K562 (cell line): ENCODE measurements around the gene POLD2. TPM values are rescaled to one million over a fixed set of nuclear protein-coding genes. Genes with fewer than 3 reads are reported as not detected.
A peak's percentile ranks its signal among the peaks of the same experiment; 100 is the strongest.

Experiments
- ATAC-seq: fragments of 200-7000 bp; cut with Tn5 transposase; 3 replicates; pipeline ENCODE4 v1.9.1; 2020; ENCODE audit warnings: moderate library complexity
- BruUV-seq: library from RNA; stranded (reverse); fragments of 400-500 nt; replicated peaks from 2 replicates; lab custom pipeline; 2021; lab: Mats Ljungman, UMichigan
- CTCF ChIA-PET: fragments of 300-600 bp; formaldehyde crosslinking; extraction: SDS; loops from one replicate; lab custom pipeline; 2021; ENCODE audit warnings: low intra/inter-chr PET ratio; lab: Yijun Ruan, JAX
- POLR2A ChIA-PET: fragments of 300-600, 350-650 bp; sonication (Branson Sonifier 250); formaldehyde crosslinking; extraction: SDS; loops from one replicate; lab custom pipeline; 2021; ENCODE audit warnings: antibody characterized with exemption, inconsistent platforms; lab: Yijun Ruan, JAX
- DNase-seq, 4 experiments: peaks; one replicate each; pipeline versions ENCODE4 v3.0.0 to v3.0.0-alpha.2; 2011 to 2018; ENCODE audit warnings: low spot score in 3 of 4, mixed read lengths in 3 of 4; ENCODE audit errors: extremely low read depth in 1 of 4
- FAIRE-seq: peaks from 2 replicates; lab custom pipeline; 2011; peaks lifted over from hg19 to GRCh38; lab: Jason Lieb, UNC
- H2AFZ ChIP-seq: 2 replicates; pipeline ENCODE4 v1.6.0; 2011; ENCODE audit warnings: low read depth, low read length, control low read depth, inconsistent platforms
- H3K27ac ChIP-seq: fragments of 200-600 bp; 3 replicates; pipeline ENCODE4 v1.8.0; 2011; ENCODE audit warnings: low read depth, mild to moderate bottlenecking, control low read depth, inconsistent platforms, low read length, moderate library complexity, mixed read lengths; ENCODE audit errors: extremely low read depth
- H3K27me3 ChIP-seq, 2 experiments: fragments of 300-600 bp in 1 of 2; 2 replicates in 1 of 2; 3 replicates in 1 of 2; pipeline versions ENCODE4 v1.6.0 to v1.8.0; 2011; ENCODE audit warnings: inconsistent platforms in 2 of 2, low read length in 2 of 2, mild to moderate bottlenecking in 1 of 2, mixed read lengths in 1 of 2, moderate library complexity in 1 of 2; ENCODE audit not compliant: control insufficient read depth in 2 of 2, insufficient read depth in 2 of 2
- H3K36me3 ChIP-seq: fragments of 300-600 bp; 3 replicates; pipeline ENCODE4 v1.8.0; 2011; ENCODE audit warnings: mild to moderate bottlenecking, low read length, inconsistent platforms; ENCODE audit not compliant: control insufficient read depth, insufficient read depth
- H3K4me1 ChIP-seq, 2 experiments: fragments of 200-600 bp in 1 of 2; replicated peaks in 1 of 2; 2 replicates in 1 of 2; 3 replicates in 1 of 2; pipeline versions ENCODE4 v1.5.1 to v1.8.0; 2011; ENCODE audit warnings: inconsistent platforms in 2 of 2, low read length in 2 of 2, mild to moderate bottlenecking in 1 of 2, mixed read lengths in 1 of 2, moderate library complexity in 1 of 2; ENCODE audit not compliant: control insufficient read depth in 2 of 2, insufficient read depth in 2 of 2
- H3K4me2 ChIP-seq: 2 replicates; pipeline ENCODE4 v1.6.1; 2011; ENCODE audit warnings: low read length, control low read depth, inconsistent platforms, mixed read lengths; ENCODE audit not compliant: insufficient read depth
- H3K4me3 ChIP-seq: fragments of 200-600 bp; sonication (generic), shearing (Covaris generic); 2 replicates; pipeline ENCODE4 v1.5.1; 2016; ENCODE audit warnings: control low read depth, inconsistent platforms
- H3K79me2 ChIP-seq: fragments of 200-600 bp; 3 replicates; pipeline ENCODE4 v1.8.0; 2011; ENCODE audit warnings: low read length, inconsistent platforms; ENCODE audit not compliant: control insufficient read depth, insufficient read depth
- H3K9ac ChIP-seq, 2 experiments: 2 replicates each; pipeline versions ENCODE4 v1.6.0 to v1.6.1; 2011; ENCODE audit warnings: low read depth in 2 of 2, low read length in 2 of 2, control low read depth in 1 of 2, inconsistent platforms in 1 of 2, mild to moderate bottlenecking in 1 of 2, mixed read lengths in 1 of 2; ENCODE audit not compliant: insufficient read depth in 1 of 2
- H3K9me1 ChIP-seq: one replicate; pipeline ENCODE4 v1.6.0; 2011; ENCODE audit warnings: inconsistent platforms, mild to moderate bottlenecking, low read length, moderate library complexity; ENCODE audit not compliant: control insufficient read depth, insufficient read depth
- H3K9me3 ChIP-seq: replicated peaks from 2 replicates; pipeline ENCODE4 v1.5.1; 2011; ENCODE audit warnings: low read depth, low read length, inconsistent platforms; ENCODE audit not compliant: control insufficient read depth, insufficient read depth
- H4K20me1 ChIP-seq: replicated peaks from 2 replicates; pipeline ENCODE4 v1.6.1; 2011; ENCODE audit warnings: low read length, inconsistent platforms, mixed read lengths; ENCODE audit not compliant: control insufficient read depth, insufficient read depth
- ATF6 ChIP-seq: sonication (generic); formaldehyde crosslinking; IDR thresholded peaks from 2 replicates; pipeline ENCODE4 v1.4.0; 2020; ENCODE audit warnings: mild to moderate bottlenecking, missing genetic modification reagents
- NFIC ChIP-seq: fragments of 450-650 bp; IDR thresholded peaks from 2 replicates; pipeline ENCODE4 v1.6.1; 2017; ENCODE audit warnings: mild to moderate bottlenecking, inconsistent platforms
- UBTF ChIP-seq, 2 experiments: IDR thresholded peaks; 2 replicates each; pipeline ENCODE4 v1.6.1; 2012; ENCODE audit warnings: improper control_type of control experiment in 2 of 2, low read depth in 2 of 2, low read length in 2 of 2, borderline replicate concordance in 1 of 2
- ZNF592 ChIP-seq: fragments of 450-650 bp; IDR thresholded peaks from 2 replicates; pipeline ENCODE4 v1.6.1; 2017; ENCODE audit warnings: antibody characterized with exemption, mild to moderate bottlenecking
- ZNF609 ChIP-seq: sonication (generic); formaldehyde crosslinking; IDR thresholded peaks from 2 replicates; pipeline ENCODE4 v1.8.1; 2023; ENCODE audit warnings: missing genetic modification reagents, mild to moderate bottlenecking, borderline replicate concordance
- WGBS: fragments of 100-300 bp; shearing (Covaris generic); methylation state at CpG from one replicate; pipeline ENCODE4 v1.1.6; 2016; ENCODE audit warnings: low coverage, mixed read lengths; ENCODE audit not compliant: insufficient coverage; ENCODE audit errors: missing lambda C conversion rate; 5-methylcytosine and 5-hydroxymethylcytosine counted together
- in situ Hi-C: fragments of 300-500 bp; cut with MboI; formaldehyde crosslinking; loops from 4 replicates; pipeline ENCODE4 v1.15.0; 2018; ENCODE audit warnings: inconsistent platforms, mixed read lengths
- intact Hi-C: fragments of 100-400 bp; cut with micrococcal nuclease; formaldehyde crosslinking; loops from 2 replicates; pipeline ENCODE4 v1.14.2; 2022
- polyA plus RNA-seq, 8 experiments: library from polyadenylated mRNA; depleted of rRNA in 4 of 8; stranded (reverse) in 5 of 8; unstranded in 3 of 8; fragments of >200 nt; fragmentation: Nextera tagmentation in 2 of 8; fragmentation: Illumina TruSeq in 1 of 8; extraction: Ambion mirVana in 2 of 8; extraction: Trizol in 1 of 8; gene quantifications; 2 replicates each; pipeline versions ENCODE4 v1.2.1 to v1.2.3, GENCODE V29; 2011 to 2014; ENCODE audit warnings: inconsistent platforms in 1 of 8, missing spikeins in 1 of 8
- total RNA-seq, 7 experiments: library from RNA; depleted of rRNA in 6 of 7; stranded (reverse); fragments of >200 nt in 6 of 7; fragmentation: Illumina TruSeq in 2 of 7; extraction: Trizol in 2 of 7; gene quantifications; 2 replicates each; pipeline versions ENCODE4 v1.2.1 to v1.2.3, GENCODE V29; 2011 to 2021; ENCODE audit warnings: low replicate concordance in 1 of 7

POLD2 gene
- total and polyA plus RNA-seq, 9 of the 15 experiments (the other 6 are each of a cell fraction or from before 2014, with no cell fraction given): 29.7 to 259 (median 225) TPM

- Histone ChIP-seq H3K4me3 (peak overlapping the region; percentile 53), H3K9ac (peak overlapping the region; percentile 57 to 93), H3K9me3 (no peaks in the 10 kb centered on the region), H3K4me1 (peaks cover 9 to 29% of the 10 kb centered on the region in 2 experiments; a peak in 4 of 5 replicates), H3K36me3 (peaks cover 19% of the 10 kb centered on the region; the same call in 2 of the 3 replicates), H3K79me2 (no peaks in the 10 kb centered on the region), H4K20me1 (peaks cover 18% of the 10 kb centered on the region), H3K9me1 (no peaks in the 10 kb centered on the region), H3K27me3 (no peaks in the 10 kb centered on the region), H3K4me2 (peak overlapping the region; percentile 73), H2AFZ (peak overlapping the region; percentile 82), H3K27ac (peak overlapping the region; percentile 72)
- ChIA-PET POLR2A (no interaction called here), CTCF (interaction anchor here (0.6 kb wide), 1 partner anchor 140 kb away, joined by 3 read pairs; no protein-coding TSS in a partner anchor)
- no TSS peak for BruUV-seq
- peak; percentile 93 for FAIRE-seq
- peak; percentile 97 for ATAC-seq
- WGBS: 1% methylated on average over 33 of the region's 54 CpGs
- intact Hi-C loops (loop anchor here (1.0 kb wide), 1 partner anchor 41 kb away; the partner anchor contains the start of gene POLD2), in situ Hi-C loops (no loop called here)
- DNase-seq: peak; percentile 97 to 99 (median 98)
- TF ChIP-seq ATF6 (CRISPR knock-in tag): no peak
- TF ChIP-seq ZNF592: no peak
- TF ChIP-seq NFIC: peak; percentile 34; the same call in 1 of the 2 replicates
- TF ChIP-seq ZNF609 (CRISPR knock-in tag): no peak
- 0 out of 4 replicates have a peak, but pooled peaks of 1 of the 2 experiments have one; percentile 62 for TF ChIP-seq UBTF (IDR thresholded peaks at IDR 0.05; ENCODE audit: borderline replicate concordance in 1 of 2, low read depth in 2 of 2, low read length in 2 of 2)
Observed at GRCh38 chr7:44082541-44083207, 40.7 kb downstream of the POLD2 start.
